Activated CD4-positive, alpha-beta T cell treated with anti-CD3 and anti-CD28 coated beads for 36 hours (primary cell): ENCODE results near the gene STAMBPL1. TPM values are rescaled to one million over a fixed set of nuclear protein-coding genes. Genes with fewer than 3 reads are reported as not detected.
A peak's percentile ranks its signal among the peaks of the same experiment; 100 is the strongest.

ENCODE experiments used
- ATAC-seq: fragments of 200-7000 bp; cut with Tn5 transposase; one replicate; pipeline ENCODE4 v1.10.0; 2021; ENCODE audit warnings: mild to moderate bottlenecking, moderate library complexity
- CTCF ChIA-PET: fragments of 350-600 bp; sonication (Branson Sonifier 250); formaldehyde crosslinking; loops from one replicate; lab custom pipeline; 2021; ENCODE audit warnings: antibody characterized with exemption; lab: Charles Lee
- POLR2A ChIA-PET: fragments of 350-600 bp; sonication (Branson Sonifier 250); formaldehyde crosslinking; loops from one replicate; lab custom pipeline; 2021; ENCODE audit warnings: antibody characterized with exemption, inconsistent platforms; lab: Charles Lee
- DNase-seq: peaks from one replicate; pipeline ENCODE4 v3.0.0-alpha.2; 2020
- H3K27ac Mint-ChIP-seq: one replicate; pipeline ENCODE4 v1.8.0; 2021; ENCODE audit warnings: mixed read lengths
- H3K27me3 Mint-ChIP-seq: one replicate; pipeline ENCODE4 v1.8.0; 2021; ENCODE audit warnings: mixed read lengths
- H3K36me3 Mint-ChIP-seq: one replicate; pipeline ENCODE4 v1.8.0; 2021; ENCODE audit warnings: low read depth, mixed read lengths
- H3K4me1 Mint-ChIP-seq: one replicate; pipeline ENCODE4 v1.8.0; 2021; ENCODE audit warnings: mixed read lengths
- H3K4me3 Mint-ChIP-seq: one replicate; pipeline ENCODE4 v1.8.0; 2021; ENCODE audit warnings: mild to moderate bottlenecking, moderate library complexity, mixed read lengths
- H3K9me3 Mint-ChIP-seq: one replicate; pipeline ENCODE4 v1.8.0; 2021; ENCODE audit warnings: low read depth, mixed read lengths
- intact Hi-C, 2 experiments: fragments of 100-400 bp; cut with DNase I in 1 of 2; cut with micrococcal nuclease in 1 of 2; formaldehyde crosslinking; loops; one replicate each; pipeline versions ENCODE4 v1.14.2 to v1.15.1; 2022 to 2024; cut with DNase I, micrococcal nuclease
- total RNA-seq, 2 experiments: library from RNA; stranded (reverse); gene quantifications; one replicate each; pipeline ENCODE4 v1.2.3, GENCODE V29; 2021

The STAMBPL1 gene
- total RNA-seq, 2 experiments from 2014 or later, result 36.6 to 40.2 TPM

DNA sequence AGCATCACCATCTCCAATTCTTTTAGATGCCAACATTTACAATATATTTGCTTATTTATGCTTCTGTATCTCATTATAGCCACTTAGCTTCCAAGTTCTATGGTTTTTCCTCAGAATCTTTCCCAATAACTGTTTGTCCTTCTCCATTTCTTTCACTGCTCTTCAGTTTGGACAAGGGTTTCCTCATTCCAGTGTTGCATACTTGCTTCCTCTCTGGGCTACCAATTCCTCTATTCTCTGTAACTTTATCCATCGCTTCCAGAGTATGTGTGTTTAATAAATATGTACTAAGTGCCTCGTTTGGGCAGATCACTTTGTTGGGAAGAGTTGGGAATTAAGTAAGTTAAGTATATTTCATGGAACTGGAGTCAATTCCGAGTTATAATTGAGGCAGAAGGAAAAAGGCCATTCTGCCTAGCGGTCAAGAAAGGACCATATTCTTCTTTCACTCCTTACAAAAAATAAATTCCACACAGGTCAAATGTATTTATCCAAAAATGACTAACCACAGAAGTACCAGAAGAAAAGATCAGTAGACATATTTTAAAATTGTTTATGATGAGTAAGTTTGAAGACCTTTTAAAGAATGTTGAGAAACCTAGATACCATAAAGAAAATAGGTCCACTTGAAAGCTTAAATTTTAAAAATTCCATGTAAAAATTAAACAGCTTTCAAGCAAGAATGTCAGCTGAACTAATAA, 10.8 kb downstream of the STAMBPL1 start:
- Mint-ChIP-seq H3K4me3 (no peak overlapping the region), H3K9me3 (no peaks in the 10 kb centered on the region), H3K4me1 (peaks cover 61% of the 10 kb centered on the region), H3K27me3 (no peaks in the 10 kb centered on the region), H3K27ac (no peak overlapping the region), H3K36me3 (peaks cover 16% of the 10 kb centered on the region)
- ATAC-seq (no peak), DNase-seq (no peak)
- intact Hi-C loops, result no loop called here
- CTCF ChIA-PET, result interaction anchor here (6.8 kb wide), 1 partner anchor 10 kb away, joined by 43 read pairs; no protein-coding TSS in a partner anchor
- POLR2A ChIA-PET, result no interaction called here

- intact Hi-C loops, result no loop called here
- no peak for ATAC-seq
- ChIA-PET POLR2A (no interaction called here), CTCF (interaction anchor here (0.6 to 6.8 kb wide), 5 partner anchors 8 to 147 kb away, joined by 3 to 43 read pairs (median 4); no protein-coding TSS in a partner anchor)
- Mint-ChIP-seq H3K36me3 (peaks cover 19% of the 10 kb centered on the region), H3K9me3 (no peaks in the 10 kb centered on the region), H3K27me3 (no peaks in the 10 kb centered on the region), H3K4me1 (peaks cover 64% of the 10 kb centered on the region), H3K27ac (no peak overlapping the region), H3K4me3 (no peak overlapping the region)
- no peak for DNase-seq
Measured at GRCh38 chr10:88892222-88892967, 12.3 kb downstream of the STAMBPL1 start.

GRCh38 chr10:88893611-88894010, 13.6 kb downstream of the STAMBPL1 start:
- CTCF ChIA-PET, result interaction anchor here (1.1 to 3.7 kb wide), 3 partner anchors 9 to 41 kb away, joined by 4 to 18 read pairs (median 5); no protein-coding TSS in a partner anchor
- ATAC-seq (no peak), DNase-seq (no peak)
- no peaks in the 10 kb centered on the region for H3K9me3 Mint-ChIP-seq
- POLR2A ChIA-PET, result no interaction called here
- no peak overlapping the region for H3K27ac Mint-ChIP-seq
- H3K27me3 Mint-ChIP-seq, result no peaks in the 10 kb centered on the region
- peaks cover 17% of the 10 kb centered on the region for H3K36me3 Mint-ChIP-seq
- no peak overlapping the region for H3K4me3 Mint-ChIP-seq
- intact Hi-C loops, result no loop called here
- H3K4me1 Mint-ChIP-seq, result peaks cover 64% of the 10 kb centered on the region

- no peaks in the 10 kb centered on the region for H3K27me3 Mint-ChIP-seq
Measured at GRCh38 chr10:88895250-88895649, 15.2 kb downstream of the STAMBPL1 start.

DNA sequence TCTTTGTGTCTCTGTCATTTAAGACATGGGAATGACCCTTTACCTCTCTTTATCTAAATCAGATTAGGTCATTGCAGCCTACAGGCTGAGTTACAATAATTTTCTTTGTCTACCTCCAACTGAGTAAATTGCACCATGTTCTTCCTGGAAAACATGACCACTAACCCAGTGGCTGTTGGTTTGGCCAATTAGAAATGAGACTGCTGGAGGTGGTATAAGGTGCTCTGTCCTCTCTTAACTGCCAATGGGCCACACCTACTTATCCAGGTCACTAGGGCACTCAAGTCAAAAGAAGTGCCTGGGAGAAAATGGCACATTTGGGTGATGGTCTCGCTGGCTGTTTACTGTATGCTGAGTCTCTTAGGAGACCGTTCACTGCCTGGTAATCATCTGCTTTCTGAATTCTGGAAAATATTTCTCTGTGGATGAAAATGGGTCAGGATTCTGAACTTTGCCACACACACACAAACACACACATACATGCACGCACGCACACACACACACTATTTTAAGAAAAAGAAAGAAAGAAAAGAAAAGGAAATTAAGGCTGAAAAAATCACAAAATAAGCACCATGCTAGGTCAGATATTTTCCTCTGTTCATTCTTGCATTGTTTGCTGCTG, 16.4 kb downstream of the STAMBPL1 start:
- peaks cover 21% of the 10 kb centered on the region for H3K36me3 Mint-ChIP-seq
- H3K4me3 Mint-ChIP-seq, result no peak overlapping the region
- H3K27me3 Mint-ChIP-seq, result no peaks in the 10 kb centered on the region
- H3K9me3 Mint-ChIP-seq, result no peaks in the 10 kb centered on the region
- CTCF ChIA-PET, result interaction anchor here (0.7 to 3.7 kb wide), 8 partner anchors 12 to 1139 kb away, joined by 3 to 18 read pairs (median 4); no protein-coding TSS in a partner anchor
- H3K27ac Mint-ChIP-seq, result peak overlapping the region; percentile 84
- ATAC-seq, result no peak
- intact Hi-C loops, result no loop called here
- DNase-seq, result no peak
- H3K4me1 Mint-ChIP-seq, result peaks cover 64% of the 10 kb centered on the region
- POLR2A ChIA-PET, result no interaction called here

More at GRCh38 chr10:88895250-88895649, 15.2 kb downstream of the STAMBPL1 start:
- ChIA-PET CTCF (interaction anchor here (0.6 to 3.7 kb wide), 7 partner anchors 11 to 107 kb away, joined by 3 to 18 read pairs (median 3); partner anchors contain the start of gene STAMBPL1), POLR2A (no interaction called here)
- Mint-ChIP-seq H3K4me1 (peaks cover 61% of the 10 kb centered on the region), H3K36me3 (peaks cover 21% of the 10 kb centered on the region), H3K27ac (no peak overlapping the region), H3K4me3 (no peak overlapping the region), H3K9me3 (no peaks in the 10 kb centered on the region)
- DNase-seq, result no peak
- intact Hi-C loops, result no loop called here
- no peak for ATAC-seq

DNA sequence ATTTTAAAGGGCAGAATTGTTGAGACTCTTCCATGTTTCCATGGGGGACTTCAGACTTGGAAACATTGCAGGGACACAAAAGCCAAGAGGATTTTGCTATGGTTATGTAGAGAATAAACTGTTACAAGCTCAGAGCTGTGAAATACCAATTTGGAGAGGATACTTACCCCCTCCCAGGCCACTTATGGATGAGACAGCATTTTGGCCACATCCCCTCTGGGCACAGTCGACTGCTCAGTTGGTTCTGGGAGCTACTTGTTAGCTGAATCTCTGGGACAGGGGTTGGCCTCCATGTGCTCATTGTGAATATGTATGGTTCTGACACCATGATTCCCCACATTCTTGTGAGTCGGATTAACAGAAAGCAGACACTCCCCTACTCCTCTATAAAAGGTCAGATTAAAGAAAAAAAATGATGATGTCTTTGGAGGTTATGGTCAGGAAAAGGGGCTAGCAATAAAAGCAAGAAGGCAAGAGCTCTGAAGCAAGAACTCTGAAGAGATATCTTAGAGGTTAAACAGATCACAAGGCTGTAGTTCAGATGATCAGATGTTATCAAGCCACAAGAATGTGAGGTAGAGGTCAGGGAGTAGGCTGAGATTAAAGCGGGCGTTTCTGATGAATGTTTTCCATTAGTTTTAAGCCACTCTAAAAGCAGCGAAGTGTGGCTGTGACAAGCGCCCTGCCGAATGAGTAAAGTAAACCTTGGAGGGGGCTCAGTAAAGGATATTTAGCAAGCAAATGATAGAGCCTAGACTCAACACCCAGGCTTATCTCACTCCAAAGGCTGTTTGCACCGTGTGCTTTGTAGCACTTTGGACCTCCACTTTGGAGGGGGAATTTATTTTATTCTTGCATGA, 17.2 kb downstream of the STAMBPL1 start:
- ChIA-PET POLR2A (interaction anchor here (0.6 kb wide), 1 partner anchor 406 kb away, joined by 3 read pairs; no protein-coding TSS in a partner anchor), CTCF (interaction anchor here (0.7 to 1.3 kb wide), 5 partner anchors 11 to 1140 kb away, joined by 3 to 6 read pairs (median 3); no protein-coding TSS in a partner anchor)
- intact Hi-C loops, result loop anchor here (1.0 kb wide), 2 partner anchors 14 to 17 kb away; partner anchors contain the start of gene STAMBPL1 (in 1 of the 2)
- no peaks in the 10 kb centered on the region for H3K27me3 Mint-ChIP-seq
- DNase-seq (peak; percentile 61), ATAC-seq (peak; percentile 57)
- no peaks in the 10 kb centered on the region for H3K9me3 Mint-ChIP-seq
- H3K27ac Mint-ChIP-seq, result peak overlapping the region; percentile 84
- H3K36me3 Mint-ChIP-seq, result peaks cover 23% of the 10 kb centered on the region
- H3K4me3 Mint-ChIP-seq, result peak overlapping the region; percentile 32
- peaks cover 66% of the 10 kb centered on the region for H3K4me1 Mint-ChIP-seq

DNA sequence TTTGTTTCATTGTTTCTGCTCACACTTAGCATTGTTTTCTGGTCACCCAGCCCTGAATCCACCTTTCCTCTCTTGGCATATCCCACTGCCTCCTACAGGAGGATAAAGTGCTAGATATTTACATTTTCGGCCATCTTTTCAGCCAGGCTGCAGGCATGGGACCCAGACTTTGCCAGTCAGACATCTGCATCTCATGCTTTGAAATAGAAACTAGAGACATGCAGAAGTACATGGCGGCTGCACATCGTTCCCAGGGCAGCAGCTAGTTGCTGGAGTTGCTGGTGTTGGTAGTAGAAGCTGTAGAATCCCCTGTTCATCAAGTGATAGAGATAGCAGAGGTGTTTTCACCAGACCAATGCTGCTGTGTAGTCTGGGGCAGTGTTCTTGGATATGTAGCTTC, 18.7 kb downstream of the STAMBPL1 start:
- CTCF ChIA-PET, result interaction anchor here (0.7 to 4.8 kb wide), 4 partner anchors 8 to 63 kb away, joined by 3 to 43 read pairs (median 3); partner anchors contain the start of gene ANKRD22
- peaks cover 75% of the 10 kb centered on the region for H3K4me1 Mint-ChIP-seq
- ATAC-seq (no peak), DNase-seq (no peak)
- H3K4me3 Mint-ChIP-seq, result no peak overlapping the region
- H3K27me3 Mint-ChIP-seq, result no peaks in the 10 kb centered on the region
- peaks cover 36% of the 10 kb centered on the region for H3K36me3 Mint-ChIP-seq
- no peak overlapping the region for H3K27ac Mint-ChIP-seq
- intact Hi-C loops, result no loop called here
- POLR2A ChIA-PET, result no interaction called here
- no peaks in the 10 kb centered on the region for H3K9me3 Mint-ChIP-seq

DNA sequence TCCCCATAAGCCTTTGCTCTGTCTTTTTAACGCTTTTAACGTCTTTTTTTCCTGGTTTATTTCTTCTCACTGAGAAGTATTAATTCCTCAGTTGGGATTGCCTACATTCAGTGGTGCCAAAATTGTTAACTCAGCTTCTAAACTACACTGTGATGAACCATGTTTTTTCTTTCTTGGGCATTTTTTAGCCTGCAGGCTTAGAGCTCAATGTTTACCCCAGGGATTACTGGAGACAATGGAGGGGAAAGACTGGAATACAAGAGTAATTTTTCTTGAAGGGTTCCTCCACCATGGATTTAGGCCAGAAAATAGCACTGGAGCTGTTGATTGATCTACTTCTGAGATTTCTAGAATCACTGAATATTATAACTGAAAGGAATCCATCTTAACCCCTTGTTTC, 19.8 kb downstream of the STAMBPL1 start:
- no peak for ATAC-seq
- Mint-ChIP-seq H3K27me3 (no peaks in the 10 kb centered on the region), H3K4me3 (no peak overlapping the region), H3K4me1 (peaks cover 71% of the 10 kb centered on the region), H3K27ac (peak overlapping the region; percentile 44), H3K36me3 (peaks cover 37% of the 10 kb centered on the region), H3K9me3 (no peaks in the 10 kb centered on the region)
- no peak for DNase-seq
- ChIA-PET POLR2A (interaction anchor here (0.6 kb wide), 1 partner anchor 14 kb away, joined by 3 read pairs; no protein-coding TSS in a partner anchor), CTCF (interaction anchor here (0.6 to 4.8 kb wide), 7 partner anchors 7 to 1140 kb away, joined by 3 to 50 read pairs (median 5); no protein-coding TSS in a partner anchor)
- intact Hi-C loops, result loop anchor here in 1 of 2 experiments (2.0 kb wide), 1 partner anchor 51 kb away; no protein-coding TSS in a partner anchor

- ATAC-seq, result peak; percentile 75
- intact Hi-C loops, result loop anchor here (1.0 to 2.0 kb wide), 4 partner anchors 21 to 231 kb away; partner anchors contain the start of gene STAMBPL1 (in 2 of the 2)
- Mint-ChIP-seq H3K27me3 (no peaks in the 10 kb centered on the region), H3K4me3 (peak overlapping the region; percentile 26), H3K4me1 (peaks cover 60% of the 10 kb centered on the region), H3K36me3 (peaks cover 40% of the 10 kb centered on the region), H3K27ac (peak overlapping the region; percentile 90), H3K9me3 (no peaks in the 10 kb centered on the region)
- no peak for DNase-seq
- ChIA-PET POLR2A (interaction anchor here (0.9 to 1.4 kb wide), 2 partner anchors 21 to 53 kb away, joined by 4 to 7 read pairs; partner anchors contain the start of gene STAMBPL1), CTCF (interaction anchor here (0.5 to 4.8 kb wide), 15 partner anchors 12 to 316 kb away, joined by 3 to 50 read pairs (median 5); partner anchors contain the start of gene STAMBPL1)
Measured at GRCh38 chr10:88901206-88901983, 21.4 kb downstream of the STAMBPL1 start.
